ENCODE results near the gene CBARP.

The CBARP gene

DNA sequence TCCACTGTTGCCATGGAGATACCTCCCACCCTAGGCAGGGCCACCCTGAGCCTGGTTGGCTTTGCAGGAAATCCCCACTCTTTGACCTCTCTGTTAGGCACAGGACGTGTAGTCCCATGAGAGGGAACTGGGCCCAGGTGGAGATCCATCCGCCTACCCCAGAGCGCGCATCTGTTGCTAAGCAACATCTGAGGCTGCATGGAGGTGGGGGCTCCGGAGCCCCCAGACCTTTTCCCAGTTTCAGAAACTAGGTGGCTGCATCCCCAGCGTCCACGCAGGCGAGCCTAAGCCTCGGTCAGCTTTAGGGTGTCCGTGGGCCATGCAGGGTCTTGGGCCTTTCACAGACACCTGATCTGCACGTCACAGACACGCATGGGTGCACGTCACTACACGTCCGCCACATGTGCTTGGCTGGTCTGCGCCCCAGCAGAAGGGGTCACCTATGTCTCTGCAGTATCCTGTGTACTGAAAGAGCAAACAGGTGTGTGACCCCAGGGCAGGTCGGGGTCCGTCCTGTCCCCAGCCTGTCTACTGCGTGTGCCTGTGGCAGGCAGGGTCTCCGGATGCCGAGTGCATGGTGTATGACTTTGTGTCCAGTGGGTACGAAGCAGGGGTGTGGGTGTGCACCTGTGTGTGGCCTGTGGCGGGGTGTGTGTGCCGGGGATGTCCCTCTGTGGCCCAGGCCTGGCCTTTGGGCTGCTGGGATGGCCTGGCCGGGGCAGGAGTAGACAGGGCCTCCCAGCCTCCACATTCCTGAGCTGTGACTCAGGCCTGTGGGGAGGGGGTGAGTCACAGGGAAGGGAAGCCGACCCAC, 27.2 kb upstream of the CBARP start:
- peak; percentile 94 for DNase-seq

DNA sequence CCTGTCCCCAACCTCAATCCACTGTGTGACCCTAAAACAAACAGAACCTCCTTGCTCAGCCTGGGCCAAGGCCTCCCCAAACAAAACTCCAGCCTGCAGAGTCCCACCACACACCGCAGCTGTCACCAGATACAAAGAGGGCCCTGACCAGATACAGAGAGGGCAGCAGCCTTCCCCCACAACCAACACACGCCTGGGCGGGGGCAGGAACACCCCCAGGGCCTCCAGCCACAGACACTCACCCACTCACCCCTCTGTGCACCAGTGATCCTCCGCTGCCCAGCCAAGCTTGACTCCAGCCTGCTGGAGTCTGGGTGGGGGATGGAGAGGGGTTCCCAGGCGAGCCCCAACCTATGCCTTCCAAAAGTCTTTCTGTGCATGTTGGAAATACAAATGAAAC, 25.4 kb upstream of the CBARP start:
- DNase-seq: no peak

- DNase-seq: peak; percentile 71
Measured at GRCh38 chr19:1262623-1263123, 24.9 kb upstream of the CBARP start.

GRCh38 chr19:1261798-1262622, 24.2 kb upstream of the CBARP start:
- peak; percentile 92 for DNase-seq

DNA sequence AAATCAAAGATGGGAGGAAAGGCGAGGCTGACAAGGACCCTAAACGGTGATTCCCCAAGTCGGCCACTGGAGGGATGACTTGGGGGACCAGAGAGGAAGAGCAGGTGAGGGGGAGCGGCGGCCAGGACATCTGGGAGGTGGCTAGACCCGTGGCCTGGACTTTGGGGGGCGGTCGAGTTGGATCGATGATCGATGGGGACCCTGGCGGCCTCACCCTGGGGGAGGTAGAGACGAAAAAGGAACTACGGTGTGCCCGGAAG, 23.7 kb upstream of the CBARP start:
- DNase-seq: no peak

- peak; percentile 91 for DNase-seq
Measured at GRCh38 chr19:1260749-1261537, 23.1 kb upstream of the CBARP start.

GRCh38 chr19:1259876-1260748, 22.3 kb upstream of the CBARP start:
- peak; percentile 52 for DNase-seq

DNA sequence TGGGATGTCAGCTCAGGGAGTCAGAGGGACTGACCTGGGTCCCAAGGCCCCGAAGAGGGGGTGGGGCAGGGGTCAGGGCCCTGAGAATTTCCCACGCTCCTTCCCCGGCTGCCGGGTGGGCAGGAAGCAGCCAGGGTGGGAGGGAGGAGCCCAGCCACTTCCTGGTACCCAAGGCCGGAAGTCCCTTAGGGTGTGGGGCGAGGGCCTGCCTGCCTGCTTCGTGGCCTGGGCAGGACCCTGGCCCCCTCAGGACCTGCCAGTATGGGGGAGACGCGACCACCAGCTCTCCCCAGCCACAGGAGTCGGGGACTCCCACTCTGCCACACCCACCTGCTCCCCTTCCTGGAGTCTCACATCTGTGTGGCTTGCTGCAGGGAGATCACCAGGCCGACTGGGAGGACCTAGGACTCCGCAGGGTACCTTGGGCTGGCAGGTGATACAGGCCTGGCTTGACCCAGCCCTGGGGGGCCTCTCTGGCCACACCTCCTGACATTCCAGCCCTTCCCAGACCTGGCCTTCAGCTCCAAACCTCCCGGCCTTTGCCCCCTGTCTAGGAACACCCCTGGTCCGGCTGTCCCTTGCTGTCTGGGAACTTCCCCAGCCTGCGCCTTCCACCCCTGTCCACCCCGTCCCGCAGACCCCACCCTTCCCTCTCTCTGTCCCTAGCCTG, 21.5 kb upstream of the CBARP start:
- DNase-seq: peak; percentile 59

DNA sequence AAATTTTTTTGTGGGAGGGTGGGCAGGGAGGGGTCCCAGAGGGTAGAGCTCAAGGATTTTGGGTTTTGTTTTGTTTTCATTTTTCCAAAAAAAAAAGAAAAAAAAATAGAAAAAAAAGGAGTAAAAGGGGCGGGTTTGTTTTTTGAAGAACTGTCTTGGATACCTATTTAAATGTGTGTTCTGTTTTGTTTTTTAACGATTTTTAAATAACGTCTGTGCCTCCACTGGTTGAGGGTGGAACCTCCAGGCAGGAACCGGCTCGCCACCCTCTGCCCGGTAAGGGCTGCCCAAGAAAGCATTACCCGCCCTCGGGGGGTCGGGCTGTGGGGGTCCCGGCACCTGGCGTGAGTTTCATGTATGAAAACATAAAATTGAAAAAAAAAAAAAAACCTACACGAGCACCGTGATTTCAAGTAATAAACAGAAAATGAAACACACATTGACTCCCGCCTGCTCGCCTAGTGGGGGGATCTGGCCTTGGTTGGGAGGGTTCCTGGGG, 21.0 kb upstream of the CBARP start:
- DNase-seq: no peak

DNA sequence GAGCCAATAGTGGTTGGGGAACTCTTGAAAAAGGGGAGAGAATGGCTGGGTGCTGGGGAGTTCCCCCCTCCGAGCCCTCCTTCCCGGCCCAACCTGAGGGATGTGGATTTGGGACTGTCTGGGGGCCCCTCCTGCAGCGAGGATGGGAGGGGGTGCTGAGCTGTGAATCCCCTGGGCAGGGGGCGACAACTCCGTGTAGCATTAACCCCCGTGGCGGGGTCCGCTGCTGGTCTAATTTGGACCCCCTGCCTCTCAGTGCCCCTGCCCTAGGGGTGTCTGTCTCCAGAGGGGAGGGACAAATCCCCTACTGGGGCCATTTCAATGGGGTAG, 20.3 kb upstream of the CBARP start:
- no peak for DNase-seq

- no peak for DNase-seq
Measured at GRCh38 chr19:1257475-1258162, 19.8 kb upstream of the CBARP start.

DNA sequence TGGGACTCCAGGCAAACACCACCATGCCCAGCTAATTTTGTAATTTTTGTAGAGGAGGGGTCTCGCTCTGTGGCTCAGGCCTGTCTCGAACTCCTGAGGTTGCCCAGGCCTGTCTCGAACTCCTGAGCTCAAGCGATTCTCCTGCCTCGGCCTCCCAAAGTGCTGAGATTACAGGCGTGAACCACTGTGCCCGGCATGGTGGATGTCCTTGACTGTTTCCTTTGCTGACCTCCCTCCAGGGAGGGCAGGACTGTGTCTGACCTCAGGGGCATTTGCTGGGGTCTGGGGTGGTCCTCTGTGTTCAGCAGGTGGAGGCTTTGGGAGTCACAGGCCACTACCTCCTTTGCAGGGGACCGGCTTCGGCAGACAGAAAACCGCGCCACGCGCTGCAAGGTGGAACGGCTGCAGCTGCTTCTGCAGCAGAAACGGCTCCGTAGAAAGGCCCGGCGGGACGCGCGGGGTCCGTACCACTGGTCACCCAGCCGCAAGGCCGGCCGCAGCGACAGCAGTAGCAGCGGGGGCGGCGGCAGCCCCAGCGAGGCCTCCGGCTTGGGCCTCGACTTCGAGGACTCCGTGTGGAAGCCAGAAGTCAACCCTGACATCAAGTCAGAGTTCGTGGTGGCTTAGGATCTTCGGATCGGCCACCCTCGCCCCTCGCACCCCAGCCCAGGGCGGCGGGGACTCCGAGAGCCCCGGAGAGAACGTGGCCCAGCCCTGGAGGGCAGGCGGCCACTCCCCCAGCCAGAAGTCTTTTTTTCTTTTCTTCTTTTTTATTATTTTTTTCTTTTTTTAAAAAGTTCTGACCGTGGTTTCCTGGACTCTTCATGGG, 19.1 kb upstream of the CBARP start:
- no peak for DNase-seq

DNA sequence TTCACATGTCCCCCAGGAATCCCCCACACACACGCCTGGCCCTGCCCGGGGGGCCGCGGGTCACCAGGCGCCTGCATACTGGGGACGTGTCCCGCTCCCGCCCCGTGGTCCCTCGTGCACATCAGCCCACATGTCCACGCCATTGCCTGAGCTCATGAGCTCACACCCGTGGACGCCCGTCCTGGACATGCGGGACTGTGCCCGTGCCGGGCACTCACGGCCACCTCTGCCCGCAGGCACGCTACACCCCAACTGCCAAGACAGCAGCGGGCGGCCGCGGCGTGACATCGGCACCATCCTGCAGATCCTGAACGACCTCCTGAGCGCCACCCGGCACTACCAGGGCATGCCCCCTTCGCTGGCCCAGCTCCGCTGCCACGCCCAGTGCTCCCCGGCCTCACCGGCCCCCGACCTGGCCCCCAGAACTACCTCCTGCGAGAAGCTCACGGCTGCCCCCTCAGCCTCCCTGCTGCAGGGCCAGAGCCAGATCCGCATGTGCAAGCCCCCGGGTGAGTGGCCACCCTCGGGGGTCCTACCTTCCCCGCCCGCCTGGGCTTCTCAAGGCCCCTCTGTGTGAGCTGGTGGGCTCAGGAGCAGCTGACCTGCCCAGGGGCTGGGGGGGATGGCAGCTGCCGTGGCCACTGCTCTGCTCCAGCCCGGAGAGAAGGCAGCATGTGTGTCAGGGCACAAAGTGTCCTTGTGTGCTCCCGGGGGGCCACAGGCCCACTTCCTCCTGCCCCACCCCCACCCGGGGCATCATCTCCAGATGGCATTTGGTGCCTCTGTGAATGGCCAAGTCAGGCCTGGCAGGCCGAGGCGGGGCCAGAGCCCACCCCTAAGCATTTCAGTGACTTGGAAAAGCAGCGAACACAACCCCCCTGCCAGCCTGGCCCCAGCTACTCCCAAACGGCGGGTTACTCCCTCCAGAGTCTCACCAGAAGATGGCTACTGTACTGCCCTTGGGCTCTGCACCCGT, 17.7 kb upstream of the CBARP start:
- no peak for DNase-seq

GRCh38 chr19:1254530-1255185, 16.9 kb upstream of the CBARP start:
- DNase-seq: no peak

GRCh38 chr19:1254081-1254527, 16.3 kb upstream of the CBARP start:
- no peak for DNase-seq

GRCh38 chr19:1253514-1254080, 15.8 kb upstream of the CBARP start:
- DNase-seq: no peak

GRCh38 chr19:1252821-1253513, 15.2 kb upstream of the CBARP start:
- peak; percentile 95 for DNase-seq

All from NCI-H226 (cell line).